GM18520 (cell line): Measurements from ENCODE around the gene ZKSCAN2.

Experiments used
- ATAC-seq: cut with Tn5 transposase; IDR thresholded peaks from one replicate; pipeline ENCODE4 v1.9.1; 2021; ENCODE audit not compliant: unreplicated experiment

ZKSCAN2 gene

GRCh38 chr16:25224731-25225319 lies 32.8 kb downstream of the ZKSCAN2 start:
- no peak for ATAC-seq

GRCh38 chr16:25223964-25224363 lies 33.7 kb downstream of the ZKSCAN2 start:
- no peak for ATAC-seq

GRCh38 chr16:25222959-25223358 lies 34.7 kb downstream of the ZKSCAN2 start:
- no peak for ATAC-seq

GRCh38 chr16:25219070-25219737 lies 38.4 kb downstream of the ZKSCAN2 start:
- no peak for ATAC-seq

GRCh38 chr16:25217921-25218320 lies 39.7 kb downstream of the ZKSCAN2 start:
- ATAC-seq, result no peak

- no peak for ATAC-seq
Observed at GRCh38 chr16:25217112-25217511, 40.5 kb downstream of the ZKSCAN2 start.

GRCh38 chr16:25213709-25214397 lies 43.8 kb downstream of the ZKSCAN2 start:
- no peak for ATAC-seq

GRCh38 chr16:25212636-25213035 lies 45.0 kb downstream of the ZKSCAN2 start:
- no peak for ATAC-seq

GRCh38 chr16:25210758-25211157 lies 46.9 kb downstream of the ZKSCAN2 start:
- ATAC-seq, result no peak

GRCh38 chr16:25199457-25199856 lies 58.2 kb downstream of the ZKSCAN2 start:
- no peak for ATAC-seq

- ATAC-seq, result no peak
Observed at GRCh38 chr16:25198021-25198420, 59.6 kb downstream of the ZKSCAN2 start.

GRCh38 chr16:25194273-25194878 lies 63.3 kb downstream of the ZKSCAN2 start:
- ATAC-seq, result no peak

GRCh38 chr16:25192096-25192495 lies 65.5 kb downstream of the ZKSCAN2 start:
- ATAC-seq, result no peak

GRCh38 chr16:25189305-25189704 lies 68.3 kb downstream of the ZKSCAN2 start:
- ATAC-seq, result no peak

GRCh38 chr16:25187491-25187795 lies 70.2 kb downstream of the ZKSCAN2 start:
- ATAC-seq, result no peak
